ENCODE measurements around the gene NPEPL1. TPM values are rescaled to one million over a fixed set of nuclear protein-coding genes. Genes with fewer than 3 reads are reported as not detected.

The NPEPL1 gene
- total and polyA plus RNA-seq, 2 of the 8 experiments (the other 6 are each of a cell fraction or from before 2014, with no cell fraction given) = 12.4 to 26.8 TPM

DNA sequence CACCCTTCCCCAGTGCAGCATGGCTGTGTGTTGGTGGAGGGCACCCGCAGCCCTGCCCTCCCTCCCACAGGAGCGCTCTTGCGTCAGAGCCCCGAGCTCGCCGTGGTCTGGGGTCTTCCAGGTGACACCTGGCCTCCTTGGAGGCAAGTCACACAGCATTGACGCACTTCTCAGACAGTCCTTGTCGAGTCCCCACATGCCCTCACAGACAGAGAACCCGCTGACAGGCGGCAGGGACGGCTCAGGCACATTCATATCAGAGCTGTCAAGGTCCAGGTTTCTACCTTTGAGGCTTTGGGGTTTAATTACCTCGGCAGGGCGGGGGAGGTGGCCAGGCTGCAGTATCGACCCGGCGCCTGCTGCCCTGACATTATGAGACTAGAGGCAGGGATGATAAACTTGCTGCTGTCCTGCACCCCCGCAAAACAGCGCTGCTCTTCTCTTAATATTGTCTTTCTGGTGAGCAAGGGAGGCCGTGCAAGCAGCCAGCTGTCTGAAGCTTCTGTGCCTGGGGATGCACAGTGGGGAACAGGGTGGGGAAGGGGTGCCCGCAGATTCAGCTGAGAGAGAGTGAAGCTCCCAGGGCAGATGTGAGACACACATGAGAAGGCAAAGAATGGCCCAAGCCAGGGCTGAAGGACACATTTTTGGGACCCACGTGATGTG, 4.7 kb downstream of the NPEPL1 start:
- Histone ChIP-seq H3K79me1 (ENCODE audit: low read depth, low read length) (0 out of 2 replicates have a peak, but pooled peaks cover 4% of the 10 kb centered on the region), H3K27me3 (replicated peaks in 1 of 4; ENCODE audit: control insufficient read depth in 3 of 4, extremely low read depth in 1 of 4, insufficient read depth in 3 of 4, low read length in 3 of 4) (no peaks in the 10 kb centered on the region), H3K56ac (replicated peaks; ENCODE audit: insufficient read length, low read depth, low read length) (no peak overlapping the region), H4K5ac (ENCODE audit: insufficient read length, low read depth, low read length) (no peak overlapping the region), H3K4me2 (ENCODE audit: insufficient read depth in 1 of 2, low read depth in 2 of 2, low read length in 2 of 2) (no peak overlapping the region), H3K23ac (ENCODE audit: insufficient read length) (no peak overlapping the region), H3K18ac (ENCODE audit: extremely low read depth, low read length) (no peak overlapping the region), H4K8ac (ENCODE audit: extremely low read depth, insufficient read depth, low read length) (no peak overlapping the region; the same call in 1 of the 2 replicates), H3K23me2 (ENCODE audit: low read depth, low read length) (peaks cover 4% of the 10 kb centered on the region; the same call in 1 of the 2 replicates), H3K79me2 (ENCODE audit: control insufficient read depth in 1 of 2, insufficient read depth in 2 of 2, low read length in 2 of 2) (no peaks in the 10 kb centered on the region; a peak in 1 of 4 replicates), H2BK120ac (replicated peaks; ENCODE audit: low read depth, low read length) (no peak overlapping the region), H3K14ac (ENCODE audit: insufficient read length) (no peak overlapping the region), H4K91ac (replicated peaks; ENCODE audit: insufficient read length, low read length) (no peak overlapping the region), H2AK5ac (ENCODE audit: low read depth, low read length) (no peak overlapping the region), H2BK15ac (ENCODE audit: low read length) (no peak overlapping the region), H3K9me3 (ENCODE audit: insufficient read depth in 2 of 2, low read depth in 1 of 2, low read length in 1 of 2) (no peaks in the 10 kb centered on the region), H3K36me3 (ENCODE audit: control insufficient read depth in 2 of 4, insufficient read depth in 4 of 4, low read length in 3 of 4) (peaks cover 4 to 25% (median 10%) of the 10 kb centered on the region in 4 experiments; a peak in 7 of 8 replicates), H3K4ac (replicated peaks; ENCODE audit: insufficient read length, low read depth, low read length) (no peak overlapping the region), H2AFZ (ENCODE audit: low read length) (no peak overlapping the region), H3K27ac (ENCODE audit: low read depth, low read length) (no peak overlapping the region), H3K9ac (replicated peaks in 1 of 4; ENCODE audit: extremely low read depth in 1 of 4, low read depth in 3 of 4, low read length in 3 of 4) (no peak overlapping the region), H4K20me1 (replicated peaks in 1 of 2; ENCODE audit: control insufficient read depth in 1 of 2, insufficient read depth in 2 of 2, low read length in 2 of 2) (peaks cover 3 to 8% of the 10 kb centered on the region in 2 experiments), H3K4me3 (ENCODE audit: extremely low read depth in 1 of 4, insufficient read depth in 2 of 4, low read depth in 3 of 4, low read length in 4 of 4) (no peak overlapping the region), H2BK5ac (ENCODE audit: low read depth, low read length) (peak overlapping the region; percentile 67; the same call in 1 of the 2 replicates), H2BK20ac (ENCODE audit: low read length) (no peak overlapping the region), H2BK12ac (ENCODE audit: low read depth, low read length) (no peak overlapping the region), H3K4me1 (replicated peaks in 1 of 4; ENCODE audit: control insufficient read depth in 3 of 4, insufficient read depth in 4 of 4, low read length in 3 of 4) (peaks cover 3 to 15% (median 8%) of the 10 kb centered on the region in 4 experiments; a peak in 6 of 7 replicates)
- CTCF ChIA-PET (ENCODE audit: partially characterized antibody) = interaction anchor here (0.8 to 3.2 kb wide), 5 partner anchors 10 to 216 kb away, joined by 3 to 8 read pairs (median 5); partner anchors contain the start of gene STX16
- DNase-seq (ENCODE audit: low read depth in 1 of 2, low spot score in 2 of 2) = no peak
- FAIRE-seq = no peak
- POLR2A ChIA-PET (ENCODE audit: partially characterized antibody) = interaction anchor here (0.8 to 16.8 kb wide), 13 partner anchors 9 to 153 kb away, joined by 3 to 188 read pairs (median 4); partner anchors contain the start of gene STX16
- 94% methylated on average over 19 of the region's 21 CpGs; no CpG with 5 or more reads in 1 of the 2 experiments for WGBS, 2 experiments (ENCODE audit: extremely low coverage in 1 of 2, insufficient coverage in 1 of 2, insufficient read length in 1 of 2, insufficient replicate concordance in 2 of 2, low coverage in 1 of 2, low lambda C conversion rate in 2 of 2, missing lambda C conversion rate in 1 of 2)
- no peak for TF ChIP-seq RBBP5 (IDR thresholded peaks at IDR 0.05; ENCODE audit: borderline replicate concordance, low read depth, low read length)
- TF ChIP-seq HDAC6 (IDR thresholded peaks at IDR 0.05; ENCODE audit: low read depth, low read length) = no peak
- no peak for TF ChIP-seq SIN3A (conservative IDR thresholded peaks at IDR 0.05 in 1 of 2, IDR thresholded peaks at IDR 0.05 in 1 of 2; ENCODE audit: low read depth in 1 of 2, low read length in 2 of 2)
- TF ChIP-seq POLR2AphosphoS5 (IDR thresholded peaks at IDR 0.05; ENCODE audit: low read depth, low read length) = no peak
- no peak for TF ChIP-seq CBX8 (IDR thresholded peaks at IDR 0.05; ENCODE audit: borderline replicate concordance, low read depth, low read length)
- TF ChIP-seq ZNF274 (IDR thresholded peaks at IDR 0.05; ENCODE audit: borderline replicate concordance, extremely low read depth, low read length) = no peak
- TF ChIP-seq, protein P1, sequence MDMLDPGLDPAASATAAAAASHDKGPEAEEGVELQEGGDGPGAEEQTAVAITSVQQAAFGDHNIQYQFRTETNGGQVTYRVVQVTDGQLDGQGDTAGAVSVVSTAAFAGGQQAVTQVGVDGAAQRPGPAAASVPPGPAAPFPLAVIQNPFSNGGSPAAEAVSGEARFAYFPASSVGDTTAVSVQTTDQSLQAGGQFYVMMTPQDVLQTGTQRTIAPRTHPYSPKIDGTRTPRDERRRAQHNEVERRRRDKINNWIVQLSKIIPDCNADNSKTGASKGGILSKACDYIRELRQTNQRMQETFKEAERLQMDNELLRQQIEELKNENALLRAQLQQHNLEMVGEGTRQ (IDR thresholded peaks at IDR 0.05; ENCODE audit: low read length) = no peak
- no peak for TF ChIP-seq CTBP2 (IDR thresholded peaks at IDR 0.05; ENCODE audit: borderline replicate concordance, insufficient read depth, insufficient read length, low read length)

Data from H1 (cell line).